ENCODE data around the gene MARCHF4.

MARCHF4 gene

GRCh38 chr2:216348756-216349308 is 23.5 kb downstream of the MARCHF4 start:
- TF ChIP-seq TEAD4 (IDR thresholded peaks at IDR 0.05), result no peak
- TF ChIP-seq TAF1 (IDR thresholded peaks at IDR 0.05; ENCODE audit: low read depth), result no peak
- no peak for TF ChIP-seq CEBPB (IDR thresholded peaks at IDR 0.05)
- TF ChIP-seq YY1 (IDR thresholded peaks at IDR 0.05; ENCODE audit: low read depth), result no peak
- TF ChIP-seq RAD21 (IDR thresholded peaks at IDR 0.05; ENCODE audit: low read depth), result no peak
- TF ChIP-seq REST (IDR thresholded peaks at IDR 0.05; ENCODE audit: low read depth), result no peak
- TF ChIP-seq TCF12 (IDR thresholded peaks at IDR 0.05; ENCODE audit: low read depth), result no peak
- no peak for TF ChIP-seq ZBTB7A (IDR thresholded peaks at IDR 0.05; ENCODE audit: low read depth)
- no peak for TF ChIP-seq EP300 (IDR thresholded peaks at IDR 0.05; ENCODE audit: borderline replicate concordance)
- no peak for TF ChIP-seq FOXM1 (IDR thresholded peaks at IDR 0.05; ENCODE audit: borderline replicate concordance, low read depth)
- TF ChIP-seq CREB1 (IDR thresholded peaks at IDR 0.05; ENCODE audit: low read depth), result no peak

GRCh38 chr2:216346781-216347180 is 25.5 kb downstream of the MARCHF4 start:
- TF ChIP-seq USF1 (IDR thresholded peaks at IDR 0.05) (no peak), REST (IDR thresholded peaks at IDR 0.05; ENCODE audit: low read depth) (no peak), FOXM1 (IDR thresholded peaks at IDR 0.05; ENCODE audit: borderline replicate concordance, low read depth) (no peak), EP300 (IDR thresholded peaks at IDR 0.05; ENCODE audit: borderline replicate concordance) (no peak), ZBTB7A (IDR thresholded peaks at IDR 0.05; ENCODE audit: low read depth) (no peak), CEBPB (IDR thresholded peaks at IDR 0.05) (no peak), RAD21 (IDR thresholded peaks at IDR 0.05; ENCODE audit: low read depth) (no peak), TEAD4 (IDR thresholded peaks at IDR 0.05) (no peak), MAX (IDR thresholded peaks at IDR 0.05) (no peak), TCF12 (IDR thresholded peaks at IDR 0.05; ENCODE audit: low read depth) (no peak), NFIC (IDR thresholded peaks at IDR 0.05) (no peak), YY1 (IDR thresholded peaks at IDR 0.05; ENCODE audit: low read depth) (no peak), TAF1 (IDR thresholded peaks at IDR 0.05; ENCODE audit: low read depth) (no peak), EGR1 (IDR thresholded peaks at IDR 0.05) (no peak), CREB1 (IDR thresholded peaks at IDR 0.05; ENCODE audit: low read depth) (no peak)

GRCh38 chr2:216345846-216346245 is 26.4 kb downstream of the MARCHF4 start:
- TF ChIP-seq USF1 (IDR thresholded peaks at IDR 0.05), result no peak
- no peak for TF ChIP-seq EGR1 (IDR thresholded peaks at IDR 0.05)
- no peak for TF ChIP-seq NFIC (IDR thresholded peaks at IDR 0.05)
- no peak for TF ChIP-seq RAD21 (IDR thresholded peaks at IDR 0.05; ENCODE audit: low read depth)
- no peak for TF ChIP-seq EP300 (IDR thresholded peaks at IDR 0.05; ENCODE audit: borderline replicate concordance)
- no peak for TF ChIP-seq CEBPB (IDR thresholded peaks at IDR 0.05)
- no peak for TF ChIP-seq REST (IDR thresholded peaks at IDR 0.05; ENCODE audit: low read depth)
- TF ChIP-seq YY1 (IDR thresholded peaks at IDR 0.05; ENCODE audit: low read depth), result no peak
- TF ChIP-seq TCF12 (IDR thresholded peaks at IDR 0.05; ENCODE audit: low read depth), result no peak

GRCh38 chr2:216344950-216345300 is 27.4 kb downstream of the MARCHF4 start:
- no peak for TF ChIP-seq RAD21 (IDR thresholded peaks at IDR 0.05; ENCODE audit: low read depth)
- no peak for TF ChIP-seq USF1 (IDR thresholded peaks at IDR 0.05)
- no peak for TF ChIP-seq CEBPB (IDR thresholded peaks at IDR 0.05)
- TF ChIP-seq TCF12 (IDR thresholded peaks at IDR 0.05; ENCODE audit: low read depth), result no peak
- TF ChIP-seq YY1 (IDR thresholded peaks at IDR 0.05; ENCODE audit: low read depth), result no peak
- TF ChIP-seq REST (IDR thresholded peaks at IDR 0.05; ENCODE audit: low read depth), result no peak
- no peak for TF ChIP-seq TAF1 (IDR thresholded peaks at IDR 0.05; ENCODE audit: low read depth)
- no peak for TF ChIP-seq FOXM1 (IDR thresholded peaks at IDR 0.05; ENCODE audit: borderline replicate concordance, low read depth)
- no peak for TF ChIP-seq TEAD4 (IDR thresholded peaks at IDR 0.05)
- no peak for TF ChIP-seq EGR1 (IDR thresholded peaks at IDR 0.05)
- no peak for TF ChIP-seq EP300 (IDR thresholded peaks at IDR 0.05; ENCODE audit: borderline replicate concordance)
- no peak for TF ChIP-seq ZBTB7A (IDR thresholded peaks at IDR 0.05; ENCODE audit: low read depth)
- no peak for TF ChIP-seq CREB1 (IDR thresholded peaks at IDR 0.05; ENCODE audit: low read depth)
- no peak for TF ChIP-seq NFIC (IDR thresholded peaks at IDR 0.05)
- TF ChIP-seq MAX (IDR thresholded peaks at IDR 0.05), result no peak
